Activated CD4-positive, alpha-beta T cell treated with anti-CD3 and anti-CD28 coated beads, Interleukin-2, amount 10 ng/mL, durations not matched to agents 24 days and 14 days (primary cell): ENCODE data around the gene MAP7. TPM values are rescaled to one million over a fixed set of nuclear protein-coding genes. Genes with fewer than 3 reads are reported as not detected.

Experiments used
- DNase-seq: peaks from one replicate; pipeline ENCODE4 v3.0.0; 2022
- H3K27ac Mint-ChIP-seq: one replicate; pipeline ENCODE4 v1.8.0; 2022; ENCODE audit warnings: mild to moderate bottlenecking, mixed read lengths
- H3K27me3 Mint-ChIP-seq: one replicate; pipeline ENCODE4 v1.8.0; 2022; ENCODE audit warnings: mixed read lengths
- H3K36me3 Mint-ChIP-seq: one replicate; pipeline ENCODE4 v1.8.0; 2022; ENCODE audit warnings: low read depth, mild to moderate bottlenecking, mixed read lengths
- H3K4me1 Mint-ChIP-seq: one replicate; pipeline ENCODE4 v1.8.0; 2021; ENCODE audit warnings: mixed read lengths
- H3K4me3 Mint-ChIP-seq: one replicate; pipeline ENCODE4 v1.8.0; 2022; ENCODE audit warnings: mild to moderate bottlenecking, moderate library complexity, mixed read lengths
- H3K9me3 Mint-ChIP-seq: one replicate; pipeline ENCODE4 v1.8.0; 2021; ENCODE audit warnings: mixed read lengths
- intact Hi-C: fragments of 100-400 bp; cut with micrococcal nuclease; formaldehyde crosslinking; loops from one replicate; pipeline ENCODE4 v1.15.1; 2023
- total RNA-seq: library from RNA; stranded (reverse); gene quantifications from 2 replicates; pipeline ENCODE4 v1.2.3, GENCODE V29; 2022

MAP7 gene
- total RNA-seq, 1 donor from 2014 or later: 1.0 TPM

DNA sequence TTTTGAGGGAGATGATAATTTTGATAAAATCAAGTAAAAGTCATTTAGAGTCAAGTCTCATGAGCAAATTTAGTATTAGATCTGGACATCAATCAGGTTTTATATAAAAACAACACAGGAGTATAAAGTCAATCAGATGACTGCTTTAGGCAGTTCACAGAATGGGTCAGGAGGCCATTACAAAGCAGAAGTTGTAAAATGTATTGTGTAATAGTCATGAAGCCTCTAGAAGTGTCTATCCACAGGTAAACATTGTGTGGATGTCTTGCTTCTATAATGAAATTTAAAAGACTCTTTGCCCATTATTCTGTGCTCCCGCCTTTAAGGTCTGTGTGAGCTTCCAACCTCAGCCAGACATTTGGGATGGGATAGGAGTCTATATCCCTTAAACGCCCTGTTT is 28.8 kb downstream of the MAP7 start:
- no peak for DNase-seq
- Mint-ChIP-seq H3K4me3 (no peak overlapping the region), H3K36me3 (no peaks in the 10 kb centered on the region), H3K27me3 (peaks cover 28% of the 10 kb centered on the region), H3K4me1 (peaks cover 11% of the 10 kb centered on the region), H3K27ac (no peak overlapping the region), H3K9me3 (no peaks in the 10 kb centered on the region)
- intact Hi-C loops: no loop called here

DNA sequence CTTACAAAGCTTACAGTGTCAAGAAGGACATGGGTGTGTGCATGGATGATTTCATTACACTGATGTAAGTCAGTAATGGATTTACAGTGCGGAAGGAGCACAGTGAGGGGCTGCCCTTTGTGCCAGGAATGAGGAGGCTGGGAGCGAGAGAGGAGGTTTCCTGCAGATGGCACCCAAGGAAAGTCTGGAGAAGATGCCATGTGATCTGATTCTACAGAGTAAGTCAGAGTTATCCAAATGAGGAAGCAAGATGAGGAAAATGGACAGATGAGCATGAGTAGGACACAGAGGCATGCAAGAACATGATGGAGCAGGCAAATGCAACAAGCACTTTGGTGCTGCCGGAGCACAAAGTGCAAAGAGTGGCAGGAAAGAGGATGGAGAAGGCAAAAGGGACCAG is 29.7 kb downstream of the MAP7 start:
- intact Hi-C loops: no loop called here
- Mint-ChIP-seq H3K36me3 (no peaks in the 10 kb centered on the region), H3K4me3 (no peak overlapping the region), H3K4me1 (peaks cover 5% of the 10 kb centered on the region), H3K27me3 (peaks cover 27% of the 10 kb centered on the region), H3K27ac (no peak overlapping the region), H3K9me3 (no peaks in the 10 kb centered on the region)
- DNase-seq: no peak

DNA sequence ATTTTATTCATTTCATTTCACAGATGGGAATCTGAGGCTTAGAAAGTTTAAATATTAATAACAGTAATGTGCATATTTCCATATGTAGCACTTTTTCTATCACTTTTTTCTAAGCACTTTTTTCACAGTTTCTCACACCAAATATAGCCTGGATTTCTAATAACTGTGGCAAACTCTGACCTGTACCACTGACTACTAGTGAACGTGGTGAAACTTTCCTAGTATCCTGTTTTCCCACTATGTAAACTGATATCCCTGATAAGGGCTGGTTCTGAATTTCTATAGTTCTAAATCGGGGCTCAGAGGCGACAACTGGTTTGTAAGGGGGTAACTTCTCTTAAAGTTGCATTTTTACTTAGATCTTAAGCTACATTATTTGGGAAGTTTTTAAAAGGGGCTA is 32.6 kb downstream of the MAP7 start:
- H3K27me3 Mint-ChIP-seq: peaks cover 23% of the 10 kb centered on the region
- intact Hi-C loops: no loop called here
- no peak overlapping the region for H3K27ac Mint-ChIP-seq
- H3K9me3 Mint-ChIP-seq: peaks cover 5% of the 10 kb centered on the region
- no peak for DNase-seq
- no peaks in the 10 kb centered on the region for H3K36me3 Mint-ChIP-seq
- H3K4me3 Mint-ChIP-seq: no peak overlapping the region
- H3K4me1 Mint-ChIP-seq: no peaks in the 10 kb centered on the region

DNA sequence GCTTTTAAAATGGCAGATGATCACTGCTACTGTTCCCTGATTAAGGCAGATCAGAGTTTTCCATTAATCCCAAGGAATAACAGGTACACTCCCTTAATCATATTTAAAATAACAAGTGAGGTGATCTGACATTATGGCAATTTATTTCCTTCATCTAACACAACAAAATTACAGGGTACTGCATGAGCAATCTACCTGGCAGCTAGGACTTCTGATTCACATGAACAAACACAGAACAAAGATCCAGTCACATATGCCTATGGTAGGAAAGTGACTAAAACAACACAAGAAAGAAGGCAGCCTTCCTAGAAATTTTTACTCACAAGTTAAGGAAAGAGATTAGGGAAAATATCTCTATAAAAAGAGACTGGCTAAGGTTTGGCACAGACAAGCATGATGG is 33.2 kb downstream of the MAP7 start:
- intact Hi-C loops: no loop called here
- no peak overlapping the region for H3K4me3 Mint-ChIP-seq
- H3K9me3 Mint-ChIP-seq: peaks cover 5% of the 10 kb centered on the region
- no peaks in the 10 kb centered on the region for H3K36me3 Mint-ChIP-seq
- DNase-seq: no peak
- H3K27me3 Mint-ChIP-seq: peaks cover 23% of the 10 kb centered on the region
- H3K27ac Mint-ChIP-seq: no peak overlapping the region
- no peaks in the 10 kb centered on the region for H3K4me1 Mint-ChIP-seq

DNA sequence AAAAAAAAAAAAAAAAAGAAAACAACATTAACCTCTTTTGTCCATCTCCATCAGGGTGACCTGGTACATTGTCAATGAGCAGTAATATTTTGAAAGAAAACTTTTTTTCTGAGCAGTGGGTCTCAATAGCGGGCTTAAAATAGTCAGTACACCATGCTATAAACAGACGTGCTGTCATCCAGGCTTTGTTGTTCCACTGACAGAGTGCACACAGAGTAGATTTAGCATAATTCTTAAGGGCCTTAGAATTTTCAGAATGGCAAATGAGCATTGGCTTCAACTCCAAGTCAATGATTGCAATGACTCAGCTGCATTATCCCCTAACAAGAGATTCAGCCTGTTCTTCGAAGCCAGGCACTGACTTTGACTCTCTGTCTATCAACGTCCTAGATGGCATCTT is 35.6 kb downstream of the MAP7 start:
- H3K36me3 Mint-ChIP-seq: no peaks in the 10 kb centered on the region
- no peak overlapping the region for H3K27ac Mint-ChIP-seq
- intact Hi-C loops: no loop called here
- H3K27me3 Mint-ChIP-seq: peaks cover 11% of the 10 kb centered on the region
- DNase-seq: no peak
- H3K9me3 Mint-ChIP-seq: peaks cover 5% of the 10 kb centered on the region
- peaks cover 14% of the 10 kb centered on the region for H3K4me1 Mint-ChIP-seq
- no peak overlapping the region for H3K4me3 Mint-ChIP-seq

- Mint-ChIP-seq H3K4me1 (peaks cover 17% of the 10 kb centered on the region), H3K27ac (no peak overlapping the region), H3K27me3 (peaks cover 6% of the 10 kb centered on the region), H3K4me3 (no peak overlapping the region), H3K9me3 (peaks cover 5% of the 10 kb centered on the region), H3K36me3 (no peaks in the 10 kb centered on the region)
- DNase-seq: no peak
- intact Hi-C loops: no loop called here
Measured at GRCh38 chr6:136511926-136512325, 38.3 kb downstream of the MAP7 start.

- Mint-ChIP-seq H3K4me1 (peaks cover 17% of the 10 kb centered on the region), H3K27me3 (peaks cover 5% of the 10 kb centered on the region), H3K4me3 (no peak overlapping the region), H3K9me3 (peaks cover 5% of the 10 kb centered on the region), H3K27ac (no peak overlapping the region), H3K36me3 (no peaks in the 10 kb centered on the region)
- DNase-seq: no peak
- intact Hi-C loops: no loop called here
Measured at GRCh38 chr6:136511397-136511796, 38.8 kb downstream of the MAP7 start.

DNA sequence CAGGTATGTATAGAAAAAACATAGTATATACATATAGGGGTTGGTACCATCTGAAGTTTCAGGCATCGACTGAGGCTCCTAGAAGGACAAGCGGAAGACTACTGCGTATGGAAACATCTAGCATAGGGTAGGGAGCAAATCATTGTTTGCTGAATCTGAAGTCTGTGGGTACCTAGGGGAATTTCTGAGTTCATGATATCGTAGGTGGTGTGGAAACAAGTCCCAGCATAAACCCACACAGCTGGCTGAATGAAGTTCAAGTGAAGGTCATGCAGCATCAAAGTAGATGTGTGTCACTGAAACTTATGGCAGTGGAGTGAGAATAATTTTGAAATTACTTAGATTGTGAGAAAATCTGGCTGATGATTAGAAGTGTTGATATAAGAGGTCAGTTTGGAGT is 39.4 kb downstream of the MAP7 start:
- no peaks in the 10 kb centered on the region for H3K36me3 Mint-ChIP-seq
- H3K4me3 Mint-ChIP-seq: peak overlapping the region; percentile 11
- intact Hi-C loops: loop anchor here (1.0 kb wide), 1 partner anchor 83 kb away; no protein-coding TSS in a partner anchor
- no peak for DNase-seq
- H3K27ac Mint-ChIP-seq: peak overlapping the region; percentile 13
- H3K27me3 Mint-ChIP-seq: peaks cover 7% of the 10 kb centered on the region
- peaks cover 17% of the 10 kb centered on the region for H3K4me1 Mint-ChIP-seq
- H3K9me3 Mint-ChIP-seq: peaks cover 5% of the 10 kb centered on the region

DNA sequence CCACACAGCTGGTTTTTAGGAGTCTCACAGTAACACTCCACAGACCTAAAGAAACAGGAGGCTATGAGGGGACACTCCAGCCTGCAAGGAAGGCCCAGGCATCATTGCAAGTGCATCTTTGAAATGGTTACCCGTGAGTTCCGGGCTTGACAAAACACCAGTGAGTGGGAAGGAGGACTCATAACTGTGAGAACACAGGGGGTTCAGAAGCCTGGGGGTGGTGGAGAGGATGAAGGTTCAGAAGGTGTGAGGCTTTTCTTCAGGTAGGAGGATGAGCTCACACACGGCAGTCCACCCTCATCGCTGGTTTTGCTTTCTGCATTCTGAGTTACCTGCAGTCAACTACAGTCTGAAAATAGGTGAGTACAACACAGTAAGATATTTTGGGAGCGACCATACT is 39.9 kb downstream of the MAP7 start:
- intact Hi-C loops: loop anchor here (1.0 kb wide), 1 partner anchor 83 kb away; no protein-coding TSS in a partner anchor
- Mint-ChIP-seq H3K9me3 (peaks cover 5% of the 10 kb centered on the region), H3K4me1 (peaks cover 17% of the 10 kb centered on the region), H3K4me3 (peak overlapping the region; percentile 47), H3K36me3 (no peaks in the 10 kb centered on the region), H3K27ac (peak overlapping the region; percentile 61), H3K27me3 (peaks cover 7% of the 10 kb centered on the region)
- no peak for DNase-seq

DNA sequence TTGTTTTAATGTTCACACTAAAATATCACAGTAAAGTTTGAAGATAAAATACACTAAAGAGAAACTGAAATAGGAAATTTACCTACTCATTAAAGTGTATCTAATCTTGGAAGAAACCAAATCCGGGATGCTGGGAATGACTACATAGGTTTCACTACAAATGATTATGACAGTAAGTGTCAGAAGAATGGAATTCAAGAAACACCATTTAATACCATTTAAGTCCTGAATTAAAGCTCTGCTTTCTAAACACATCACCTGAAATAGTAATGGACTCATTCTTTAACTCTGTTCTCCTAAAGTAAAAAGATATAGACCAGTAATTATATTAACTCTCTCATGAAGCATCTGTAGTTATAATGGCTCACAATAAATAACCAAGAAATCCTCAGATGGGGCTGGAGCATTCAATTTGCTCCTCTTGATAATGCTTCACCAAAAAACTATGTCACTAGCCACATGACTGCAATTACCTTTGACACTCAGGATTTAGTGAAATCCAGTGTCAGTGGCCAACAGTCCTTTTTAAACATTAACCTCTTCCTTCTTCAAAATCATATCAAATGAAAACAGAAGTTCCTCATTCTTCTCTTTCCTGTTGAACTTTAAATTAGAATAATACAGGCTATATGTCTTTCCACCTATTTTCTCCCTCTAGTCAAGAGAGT is 41.4 kb downstream of the MAP7 start:
- intact Hi-C loops: no loop called here
- no peaks in the 10 kb centered on the region for H3K9me3 Mint-ChIP-seq
- peaks cover 7% of the 10 kb centered on the region for H3K27me3 Mint-ChIP-seq
- peaks cover 17% of the 10 kb centered on the region for H3K4me1 Mint-ChIP-seq
- no peak overlapping the region for H3K27ac Mint-ChIP-seq
- no peak overlapping the region for H3K4me3 Mint-ChIP-seq
- no peaks in the 10 kb centered on the region for H3K36me3 Mint-ChIP-seq
- DNase-seq: no peak

- H3K36me3 Mint-ChIP-seq: no peaks in the 10 kb centered on the region
- H3K4me1 Mint-ChIP-seq: peaks cover 14% of the 10 kb centered on the region
- H3K27ac Mint-ChIP-seq: no peak overlapping the region
- DNase-seq: no peak
- no peaks in the 10 kb centered on the region for H3K9me3 Mint-ChIP-seq
- intact Hi-C loops: no loop called here
- peaks cover 11% of the 10 kb centered on the region for H3K27me3 Mint-ChIP-seq
- no peak overlapping the region for H3K4me3 Mint-ChIP-seq
Measured at GRCh38 chr6:136506124-136506799, 44.0 kb downstream of the MAP7 start.

DNA sequence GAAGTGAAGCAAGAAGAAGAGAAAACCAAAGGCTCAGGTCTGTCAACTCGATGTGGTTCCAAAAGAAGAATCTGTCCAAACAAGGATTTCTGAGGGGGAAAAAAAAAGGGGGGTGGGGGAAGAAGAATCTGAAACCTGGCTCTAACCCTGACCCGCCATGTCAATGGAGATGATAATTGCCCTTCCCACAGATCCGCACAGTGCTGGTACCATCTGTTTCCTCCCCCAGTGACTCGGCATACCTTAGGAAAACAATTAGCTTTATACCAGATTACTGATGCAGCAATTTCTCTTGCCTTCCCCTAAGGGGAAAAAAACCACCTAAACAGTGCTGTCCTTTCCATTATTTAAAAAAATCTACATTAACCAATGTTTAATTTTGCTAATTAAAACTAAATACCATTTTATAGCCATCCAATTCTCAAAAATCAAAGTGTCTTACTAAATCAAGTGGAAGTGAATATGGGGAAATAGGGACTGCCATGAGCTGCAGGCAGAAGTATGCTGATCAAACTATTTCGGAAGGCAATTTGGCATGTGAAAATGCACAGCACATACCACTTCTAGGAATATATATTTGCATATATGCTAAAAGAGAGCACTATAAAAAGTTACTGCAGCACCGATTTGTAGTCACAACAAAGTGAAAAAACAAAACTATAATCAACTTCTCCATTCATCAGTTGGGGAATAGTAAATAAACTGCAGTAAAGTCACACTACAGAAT is 46.8 kb downstream of the MAP7 start:
- Mint-ChIP-seq H3K36me3 (no peaks in the 10 kb centered on the region), H3K27ac (no peak overlapping the region), H3K9me3 (no peaks in the 10 kb centered on the region), H3K4me1 (no peaks in the 10 kb centered on the region), H3K4me3 (no peak overlapping the region), H3K27me3 (peaks cover 11% of the 10 kb centered on the region)
- DNase-seq: no peak
- intact Hi-C loops: no loop called here

DNA sequence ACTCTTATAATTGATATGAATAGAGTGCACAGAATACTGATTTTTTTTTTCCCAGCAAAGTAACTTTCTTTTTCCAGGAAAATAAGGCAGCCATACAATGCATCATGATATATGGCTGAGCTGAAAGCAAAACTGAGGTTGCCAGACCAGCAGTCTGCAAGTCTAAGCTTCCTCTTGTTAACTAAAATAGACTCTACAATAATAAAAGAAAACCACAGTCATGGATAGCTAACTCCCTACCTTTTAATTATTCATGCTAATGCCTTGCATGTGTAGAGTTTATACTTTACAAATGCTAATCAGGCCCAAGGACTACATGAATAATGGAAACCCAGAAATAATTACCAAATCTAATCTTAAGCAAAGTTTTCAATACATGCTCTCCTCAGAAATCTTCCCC is 47.4 kb downstream of the MAP7 start:
- DNase-seq: no peak
- Mint-ChIP-seq H3K4me1 (no peaks in the 10 kb centered on the region), H3K27me3 (peaks cover 9% of the 10 kb centered on the region), H3K27ac (no peak overlapping the region), H3K4me3 (no peak overlapping the region), H3K9me3 (no peaks in the 10 kb centered on the region), H3K36me3 (no peaks in the 10 kb centered on the region)
- intact Hi-C loops: no loop called here

- Mint-ChIP-seq H3K4me1 (no peaks in the 10 kb centered on the region), H3K27me3 (peaks cover 6% of the 10 kb centered on the region), H3K36me3 (no peaks in the 10 kb centered on the region), H3K4me3 (no peak overlapping the region), H3K9me3 (no peaks in the 10 kb centered on the region), H3K27ac (no peak overlapping the region)
- intact Hi-C loops: no loop called here
- no peak for DNase-seq
Measured at GRCh38 chr6:136501514-136501913, 48.7 kb downstream of the MAP7 start.
